ENCODE measurements around the gene TBR1. TPM values are rescaled to one million over a fixed set of nuclear protein-coding genes. Genes with fewer than 3 reads are reported as not detected.

TBR1 gene
- total RNA-seq, 2 experiments from 2014 or later: not detected

- Mint-ChIP-seq H3K4me3 (peak overlapping the region; percentile 52), H3K4me1 (ENCODE audit: low read depth) (peaks cover 42% of the 10 kb centered on the region), H3K27me3 (peaks cover 43% of the 10 kb centered on the region), H3K9me3 (no peaks in the 10 kb centered on the region), H3K27ac (no peak overlapping the region), H3K36me3 (ENCODE audit: low read depth) (peaks cover 7% of the 10 kb centered on the region)
- DNase-seq (no peak), ATAC-seq (peak; percentile 48)
- intact Hi-C loops (cut with micrococcal nuclease): no loop called here
- TF ChIP-seq CTCF (IDR thresholded peaks at IDR 0.05): no peak
- POLR2A ChIA-PET: no interaction called here
- CTCF ChIA-PET: interaction anchor here (0.9 kb wide), 1 partner anchor 25 kb away, joined by 3 read pairs; no protein-coding TSS in a partner anchor
Observed at GRCh38 chr2:161414042-161415033, 1.8 kb upstream of the TBR1 start.

GRCh38 chr2:161415034-161415986 lies 787 bp upstream of the TBR1 start:
- CTCF ChIA-PET: interaction anchor here (0.9 to 1.5 kb wide), 2 partner anchors 12 to 26 kb away, joined by 3 to 6 read pairs; no protein-coding TSS in a partner anchor
- H3K4me1 Mint-ChIP-seq (ENCODE audit: low read depth): peaks cover 43% of the 10 kb centered on the region
- no peak for DNase-seq

GRCh38 chr2:161416708-161417437 lies 776 bp downstream of the TBR1 start:
- Mint-ChIP-seq H3K27ac (no peak overlapping the region), H3K27me3 (peaks cover 64% of the 10 kb centered on the region), H3K4me1 (ENCODE audit: low read depth) (peaks cover 43% of the 10 kb centered on the region), H3K9me3 (no peaks in the 10 kb centered on the region), H3K36me3 (ENCODE audit: low read depth) (peaks cover 2% of the 10 kb centered on the region), H3K4me3 (peak overlapping the region; percentile 26)
- intact Hi-C loops (cut with micrococcal nuclease): no loop called here
- peak; percentile 19 for ATAC-seq
- POLR2A ChIA-PET: interaction anchor here (0.6 to 1.8 kb wide), 3 partner anchors 8 to 1233 kb away, joined by 3 to 5 read pairs (median 4); no protein-coding TSS in a partner anchor
- CTCF ChIA-PET: interaction anchor here (1.5 kb wide), 1 partner anchor 11 kb away, joined by 6 read pairs; no protein-coding TSS in a partner anchor
- DNase-seq: no peak
- TF ChIP-seq CTCF (IDR thresholded peaks at IDR 0.05): no peak

More at GRCh38 chr2:161415034-161415986, 787 bp upstream of the TBR1 start:
- Mint-ChIP-seq H3K36me3 (ENCODE audit: low read depth) (peaks cover 7% of the 10 kb centered on the region), H3K27ac (no peak overlapping the region), H3K9me3 (no peaks in the 10 kb centered on the region), H3K4me3 (peak overlapping the region; percentile 52), H3K27me3 (peaks cover 51% of the 10 kb centered on the region)
- peak; percentile 32 for ATAC-seq
- POLR2A ChIA-PET: interaction anchor here (1.6 to 1.8 kb wide), 2 partner anchors 10 to 11 kb away, joined by 4 to 5 read pairs; no protein-coding TSS in a partner anchor
- intact Hi-C loops (cut with micrococcal nuclease): no loop called here
- TF ChIP-seq CTCF (IDR thresholded peaks at IDR 0.05): no peak

- intact Hi-C loops (cut with micrococcal nuclease): no loop called here
- ChIA-PET CTCF (interaction anchor here (1.5 kb wide), 1 partner anchor 10 kb away, joined by 6 read pairs; no protein-coding TSS in a partner anchor), POLR2A (interaction anchor here (0.6 to 1.6 kb wide), 2 partner anchors 8 to 1232 kb away, joined by 3 to 4 read pairs; no protein-coding TSS in a partner anchor)
- no peak for TF ChIP-seq CTCF (IDR thresholded peaks at IDR 0.05)
- Mint-ChIP-seq H3K36me3 (ENCODE audit: low read depth) (no peaks in the 10 kb centered on the region), H3K9me3 (no peaks in the 10 kb centered on the region), H3K4me3 (peak overlapping the region; percentile 26), H3K27me3 (peaks cover 72% of the 10 kb centered on the region), H3K4me1 (ENCODE audit: low read depth) (peaks cover 43% of the 10 kb centered on the region), H3K27ac (no peak overlapping the region)
- DNase-seq (no peak), ATAC-seq (no peak)
Observed at GRCh38 chr2:161417438-161418274, 1.6 kb downstream of the TBR1 start.
